Lung (tissue), 12 donors: ENCODE measurements around the gene ZNF525. TPM values are rescaled to one million over a fixed set of nuclear protein-coding genes. Genes with fewer than 3 reads are reported as not detected.
A peak's percentile ranks its signal among the peaks of the same experiment; 100 is the strongest.
"Not testable (repeated sequence)": the region's sequence is repeated elsewhere in the genome, so short reads cannot be mapped to it uniquely, and the experiment has no call there.

Experiments used
- ATAC-seq: fragments of 200-7000 bp; cut with Tn5 transposase; one replicate; pipeline ENCODE4 v1.9.1; 2020; ENCODE audit warnings: moderate number of reproducible peaks; ENCODE audit not compliant: insufficient read depth, low FRiP score
- DNase-seq, 3 donors: peaks; one replicate each; pipeline ENCODE4 v3.0.0-alpha.2; 2013 to 2017
- H3K27ac ChIP-seq, 2 donors: one replicate each; pipeline ENCODE4 v1.5.1; 2013; ENCODE audit warnings: mild to moderate bottlenecking in 2 of 2, moderate library complexity in 2 of 2, control low read depth in 1 of 2, inconsistent platforms in 1 of 2, low read depth in 1 of 2, low read length in 1 of 2
- H3K27me3 ChIP-seq, 3 donors: one replicate each; pipeline ENCODE4 v1.5.1; 2013; ENCODE audit warnings: low read length in 2 of 3; ENCODE audit not compliant: control insufficient read depth in 3 of 3, insufficient read depth in 3 of 3
- H3K36me3 ChIP-seq, 4 donors: one replicate each; pipeline ENCODE4 v1.5.1; 2013; ENCODE audit warnings: low read length in 4 of 4, mild to moderate bottlenecking in 1 of 4, moderate library complexity in 1 of 4; ENCODE audit not compliant: control insufficient read depth in 4 of 4, insufficient read depth in 4 of 4
- H3K4me1 ChIP-seq, 5 donors: one replicate each; pipeline ENCODE4 v1.5.1; 2013; ENCODE audit warnings: low read length in 5 of 5, mild to moderate bottlenecking in 2 of 5, moderate library complexity in 1 of 5; ENCODE audit not compliant: control insufficient read depth in 5 of 5, insufficient read depth in 5 of 5
- H3K4me3 ChIP-seq: one replicate; pipeline ENCODE4 v1.5.1; 2013; ENCODE audit warnings: mild to moderate bottlenecking, control low read depth, moderate library complexity
- H3K9ac ChIP-seq, 2 donors: one replicate each; pipeline ENCODE4 v1.5.1; 2013; ENCODE audit warnings: low read length in 2 of 2, control low read depth in 1 of 2; ENCODE audit not compliant: insufficient read depth in 1 of 2
- H3K9me3 ChIP-seq, 4 donors: one replicate each; pipeline ENCODE4 v1.5.1; 2013; ENCODE audit warnings: low read length in 3 of 4, mild to moderate bottlenecking in 1 of 4, moderate library complexity in 1 of 4; ENCODE audit not compliant: control insufficient read depth in 4 of 4, insufficient read depth in 3 of 4
- CTCF ChIP-seq: IDR thresholded peaks from 2 replicates; pipeline ENCODE4 v1.5.1; 2012; ENCODE audit warnings: mild to moderate bottlenecking; ENCODE audit errors: control extremely low read depth, extremely low read depth
- WGBS, 2 donors: extraction: QIAGEN DNeasy Blood & Tissue Kit; methylation state at CpG; one replicate each; pipeline ENCODE4 v1.1.7; 2013; 5-methylcytosine and 5-hydroxymethylcytosine counted together
- polyA plus RNA-seq, 2 donors: library from polyadenylated mRNA; stranded (reverse); fragments of 200-250 nt; gene quantifications; one replicate each; pipeline ENCODE4 v1.2.1, GENCODE V29; 2013
- total RNA-seq, 2 donors: library from RNA; depleted of rRNA in 1 of 2; stranded (reverse); fragments of >200 nt in 1 of 2; gene quantifications; one replicate each; pipeline ENCODE4 v1.2.1, GENCODE V29; 2014 to 2021
- donor health status: control.
- donor health status: control.
- donor health status: Bipolar disorder and iron deficiency.
- donor health status: healthy.
- donor health status: DM: yes; HTN: yes; CAD: no.

The ZNF525 gene
- total and polyA plus RNA-seq, 4 donors: 3.2 to 19.7 (median 5.6) TPM

GRCh38 chr19:53333066-53333462 is 32.4 kb upstream of the ZNF525 start:
- H3K4me1 ChIP-seq: peaks cover 0 to 8% (median 4%) of the 10 kb centered on the region in 5 donors
- H3K4me3 ChIP-seq: peak overlapping the region; percentile 12
- H3K9ac ChIP-seq: peak overlapping the region in 1 of 2 donors; percentile 54
- peak; percentile 13 for ATAC-seq
- 0 to 1% methylated on average over 14 of the region's 14 CpGs for WGBS, 2 donors
- DNase-seq: peak in 1 of 3 donors; percentile 74
- H3K27me3 ChIP-seq: no peaks in the 10 kb centered on the region
- no peak for TF ChIP-seq CTCF
- peaks cover 0 to 9% (median 1%) of the 10 kb centered on the region in 4 donors for H3K9me3 ChIP-seq
- peak overlapping the region; percentile 51 to 60 for H3K27ac ChIP-seq
- peaks cover 0 to 5% (median 2%) of the 10 kb centered on the region in 4 donors for H3K36me3 ChIP-seq

- no peak for TF ChIP-seq CTCF
- peak; percentile 100 for ATAC-seq
- DNase-seq: peak; percentile 95 to 96 (median 96)
- peak within 1 kb of the TSS; percentile 78 to 85 for H3K27ac ChIP-seq
- peaks cover 0 to 8% (median 4%) of the 10 kb centered on the region in 4 donors for H3K36me3 ChIP-seq
- H3K27me3 ChIP-seq: no peaks in the 10 kb centered on the region
- peak within 1 kb of the TSS; percentile 70 for H3K4me3 ChIP-seq
- 0 to 1% methylated on average over 61 of the region's 61 CpGs for WGBS, 2 donors
- H3K4me1 ChIP-seq: peaks cover 0 to 8% (median 4%) of the 10 kb centered on the region in 5 donors
- H3K9me3 ChIP-seq: peaks cover 0 to 11% (median 0%) of the 10 kb centered on the region in 4 donors
- H3K9ac ChIP-seq: peak within 1 kb of the TSS; percentile 11 to 54
Measured at GRCh38 chr19:53333463-53334449, 31.7 kb upstream of the ZNF525 start, which contains the start of gene ZNF845. ZNF845 (plus strand) TSS chr19:53333749; CDS start chr19:53341308, 7,559 bp downstream.

- peaks cover 20 to 49% (median 43%) of the 10 kb centered on the region in 4 donors for H3K36me3 ChIP-seq
- H3K9me3 ChIP-seq: peaks cover 0 to 61% (median 8%) of the 10 kb centered on the region in 4 donors
- H3K4me1 ChIP-seq, DNase-seq, H3K4me3 ChIP-seq, ATAC-seq, H3K27ac ChIP-seq, H3K27me3 ChIP-seq, H3K9ac ChIP-seq: not testable (repeated sequence)
- 98 to 99% methylated on average over 4 of the region's 4 CpGs for WGBS, 2 donors
Measured at GRCh38 chr19:53344403-53344802, 21.1 kb upstream of the ZNF525 start.

- ATAC-seq: no peak
- Histone ChIP-seq H3K4me1 (no peaks in the 10 kb centered on the region), H3K4me3 (no peak overlapping the region), H3K27ac (no peak overlapping the region), H3K27me3 (peaks cover 0 to 3% (median 0%) of the 10 kb centered on the region in 3 donors), H3K9me3 (peaks cover 17 to 36% (median 33%) of the 10 kb centered on the region in 4 donors), H3K9ac (no peak overlapping the region), H3K36me3 (peaks cover 8 to 28% (median 19%) of the 10 kb centered on the region in 4 donors)
- no peak for DNase-seq
- no peak for TF ChIP-seq CTCF
- 98 to 100% methylated on average over 1 of the region's 1 CpG for WGBS, 2 donors
Measured at GRCh38 chr19:53355739-53356138, 9.8 kb upstream of the ZNF525 start.
